ENCODE results near the gene UBE2L3.
A peak's percentile ranks its signal among the peaks of the same experiment; 100 is the strongest.
"Not testable (repeated sequence)": the region's sequence is repeated elsewhere in the genome, so short reads cannot be mapped to it uniquely, and the experiment has no call there.

UBE2L3 gene

DNA sequence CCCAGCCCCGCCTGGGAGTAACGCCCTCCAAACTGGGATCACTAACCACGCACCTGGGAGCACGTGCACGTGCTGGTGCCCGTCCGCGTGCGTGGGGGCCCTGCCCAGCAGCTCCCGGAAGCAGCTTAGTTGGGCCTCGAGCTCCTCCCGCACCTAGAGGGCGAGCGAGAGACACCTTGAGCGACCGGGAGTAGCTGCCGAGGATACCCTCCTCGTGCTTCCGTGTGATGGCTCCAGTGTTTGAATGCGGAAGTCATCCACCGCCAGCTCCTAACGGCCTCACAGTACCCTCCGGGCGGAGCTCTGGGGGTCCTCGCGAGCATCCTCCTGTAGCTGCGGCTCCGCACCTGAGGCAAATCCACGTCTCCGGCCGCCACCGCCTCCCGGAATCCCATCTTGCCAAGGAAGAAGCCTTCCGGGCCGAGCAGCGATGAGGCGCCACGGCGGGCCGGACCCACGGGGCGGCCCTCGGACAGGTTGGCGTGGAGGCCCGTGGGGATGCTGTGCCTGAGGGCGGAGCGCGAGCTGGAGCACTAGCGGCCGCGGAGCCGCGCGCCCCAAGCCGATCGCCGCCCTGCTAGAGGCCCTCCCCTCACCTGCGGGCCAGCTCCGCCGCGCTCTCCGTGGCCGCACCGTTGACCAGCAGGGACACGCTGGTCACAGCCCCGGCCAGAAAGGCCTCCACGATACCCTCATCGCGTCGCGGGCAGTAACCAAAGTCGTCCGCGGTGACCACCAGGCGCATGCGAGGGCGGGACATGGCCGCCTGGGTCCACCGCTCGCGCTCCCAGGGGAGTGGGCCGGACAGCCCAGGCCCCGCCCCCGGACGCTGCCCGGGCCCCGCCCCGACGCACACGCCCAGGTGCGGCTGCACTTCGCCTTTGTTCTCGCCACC, 62.0 kb downstream of the UBE2L3 start, which contains the start of gene YDJC:
YDJC (minus strand) TSS at position 768 of the 895 bp plus-strand sequence; CDS start at position 760, 8 bp downstream.
- peak; percentile 95 for DNase-seq

- DNase-seq = no peak
Observed at GRCh38 chr22:21631025-21631424, 63.5 kb downstream of the UBE2L3 start.

- peak; percentile 74 for DNase-seq
Observed at GRCh38 chr22:21632237-21632895, 64.9 kb downstream of the UBE2L3 start, which contains the start of gene CCDC116. TSS of gene CCDC116 (plus strand) at chr22:21632760. CDS start at chr22:21633182, 422 bp downstream.

DNA sequence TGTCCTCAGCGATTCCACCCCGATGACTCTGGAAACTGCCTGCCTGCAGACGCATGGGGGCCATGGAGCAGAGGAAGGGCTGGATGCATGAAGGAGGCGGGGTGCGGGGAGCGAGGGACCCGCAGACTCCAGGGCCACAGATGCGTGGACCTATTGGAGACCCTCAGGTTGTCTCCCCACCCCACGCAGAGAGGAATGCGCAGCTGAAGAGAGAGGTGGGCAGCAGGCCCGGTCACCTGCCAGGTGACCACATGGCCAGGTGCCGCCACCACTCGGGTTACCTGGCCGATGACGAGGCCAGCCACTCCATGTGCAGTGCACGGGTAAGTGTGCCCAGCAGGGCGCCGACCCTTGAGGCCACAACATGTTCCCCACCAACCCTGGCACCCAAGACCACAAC, 65.4 kb downstream of the UBE2L3 start:
- DNase-seq = no peak

DNA sequence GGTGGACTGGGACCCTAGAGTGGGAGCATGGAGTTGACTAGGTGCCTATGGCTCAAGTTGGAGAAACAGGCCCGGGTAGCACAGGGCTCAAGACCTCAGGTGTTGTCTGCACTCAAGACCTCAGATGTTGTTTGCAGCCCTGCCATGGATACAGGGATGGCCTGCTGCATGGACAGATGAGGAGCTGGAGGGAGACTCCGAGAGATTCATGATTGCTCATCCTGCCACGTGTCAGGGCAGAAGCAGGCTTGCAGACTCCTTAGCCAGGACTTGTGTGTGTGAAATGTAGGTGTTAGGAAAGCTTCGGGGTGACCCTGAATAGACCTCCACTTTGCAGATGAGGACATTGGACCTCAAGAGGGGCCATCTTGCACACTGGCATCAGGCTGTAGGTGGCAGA, 66.0 kb downstream of the UBE2L3 start:
- no peak for DNase-seq

DNA sequence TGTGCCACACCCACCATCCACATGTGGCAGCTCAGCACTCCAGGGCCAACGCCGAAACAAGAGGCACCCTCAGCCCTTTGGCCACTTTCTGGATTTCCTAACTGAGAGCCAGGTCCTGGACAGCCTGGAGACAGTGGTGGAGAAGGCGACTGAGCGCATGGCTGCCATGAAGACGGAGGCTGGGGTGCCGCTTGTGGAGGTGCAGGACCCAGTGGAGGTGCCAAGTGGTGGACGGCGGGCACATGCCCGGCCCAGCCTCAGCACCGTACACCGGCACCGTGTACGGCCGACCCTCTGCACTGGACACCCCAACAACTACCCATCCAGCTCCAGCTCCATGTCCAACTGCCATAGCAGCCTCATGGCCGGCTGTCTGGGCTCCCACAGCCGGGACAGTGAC, 66.6 kb downstream of the UBE2L3 start:
- no peak for DNase-seq

DNA sequence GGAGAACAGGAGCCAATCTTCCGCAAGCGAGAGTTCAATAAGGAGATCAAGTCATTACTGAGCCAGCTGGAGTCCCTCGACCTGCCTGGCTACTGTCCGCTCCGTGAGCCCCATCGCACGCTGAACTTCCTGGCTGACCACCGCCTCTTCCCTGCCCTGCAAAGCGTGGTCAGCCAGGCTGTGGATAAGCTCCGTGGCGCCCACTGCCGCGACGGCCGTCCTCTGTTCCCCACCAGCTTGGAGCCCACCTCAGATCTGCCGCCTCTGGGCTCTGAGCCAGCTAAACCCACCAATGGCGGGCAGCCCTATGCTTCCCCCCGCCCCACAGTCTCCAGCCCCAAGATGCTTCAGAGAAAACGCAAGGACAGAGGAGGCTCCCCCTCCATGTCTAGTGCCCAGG, 67.3 kb downstream of the UBE2L3 start:
- no peak for DNase-seq

DNA sequence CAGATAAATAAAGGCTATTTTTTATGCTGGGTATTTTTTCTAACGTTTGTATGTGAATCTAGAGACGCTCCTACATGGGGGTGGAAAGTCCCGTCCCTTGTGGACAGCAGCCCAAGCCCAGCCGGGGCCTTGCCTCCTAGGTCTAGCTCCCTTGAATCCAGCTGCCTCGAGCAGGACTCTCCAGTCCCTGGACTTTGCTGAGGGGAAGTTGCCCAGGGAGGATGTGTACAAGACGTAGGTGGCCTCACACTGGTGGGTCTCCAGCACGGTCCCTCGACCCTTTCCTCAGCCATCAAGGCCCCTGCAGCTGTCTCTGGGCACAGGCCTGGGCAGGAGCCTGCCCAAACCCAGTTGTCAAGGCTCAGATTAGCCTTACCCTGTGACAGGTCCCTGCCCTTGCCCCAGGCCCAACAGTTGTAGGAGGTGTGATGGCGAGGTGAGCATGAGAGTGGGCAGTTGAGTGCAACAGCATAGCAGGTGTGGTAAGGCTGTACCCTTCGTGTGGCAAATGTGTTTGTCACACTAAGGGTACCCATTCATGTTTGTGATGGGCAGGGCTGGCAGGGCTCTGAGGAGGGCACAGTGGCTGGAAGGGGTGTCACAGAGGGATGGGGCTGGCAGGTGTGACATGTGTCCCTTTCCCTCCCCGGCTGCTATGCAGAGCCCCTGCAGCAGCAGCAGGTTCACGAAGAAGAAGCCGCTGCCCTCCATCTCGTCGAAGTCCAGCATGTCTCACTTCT, 68.4 kb downstream of the UBE2L3 start:
- DNase-seq = no peak

DNA sequence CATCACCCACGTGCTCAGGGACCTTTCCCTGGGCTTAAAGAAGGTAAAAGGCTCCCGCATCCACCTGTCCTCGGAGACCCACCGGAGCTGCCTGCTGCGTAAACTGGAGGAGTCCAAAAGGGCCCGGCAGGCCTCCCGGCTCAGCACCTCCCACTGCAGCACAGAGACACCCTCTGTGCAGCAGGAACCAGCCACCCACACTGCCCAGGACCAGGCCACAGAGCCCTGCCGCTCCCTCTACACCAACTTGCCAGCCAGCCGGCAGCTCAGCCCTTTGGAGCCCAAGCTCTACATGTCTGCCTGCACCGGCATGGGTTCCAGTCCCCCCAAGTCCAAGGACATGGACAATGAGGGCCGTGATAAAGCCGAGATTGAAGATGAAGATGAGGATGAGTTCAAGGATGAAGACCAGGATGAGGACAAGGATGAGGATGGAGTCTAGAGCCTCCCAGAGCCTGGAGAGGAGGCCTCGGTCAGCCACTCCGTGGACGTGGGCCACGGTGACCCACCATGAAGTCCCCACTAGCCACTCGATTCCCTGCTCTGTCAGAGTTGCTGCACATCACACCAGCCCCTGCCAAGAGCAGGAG, 69.2 kb downstream of the UBE2L3 start:
- no peak for DNase-seq

GRCh38 chr22:21637450-21637849, 69.9 kb downstream of the UBE2L3 start:
- DNase-seq = not testable (repeated sequence)

GRCh38 chr22:21639359-21639758, 71.8 kb downstream of the UBE2L3 start:
- no peak for DNase-seq

DNA sequence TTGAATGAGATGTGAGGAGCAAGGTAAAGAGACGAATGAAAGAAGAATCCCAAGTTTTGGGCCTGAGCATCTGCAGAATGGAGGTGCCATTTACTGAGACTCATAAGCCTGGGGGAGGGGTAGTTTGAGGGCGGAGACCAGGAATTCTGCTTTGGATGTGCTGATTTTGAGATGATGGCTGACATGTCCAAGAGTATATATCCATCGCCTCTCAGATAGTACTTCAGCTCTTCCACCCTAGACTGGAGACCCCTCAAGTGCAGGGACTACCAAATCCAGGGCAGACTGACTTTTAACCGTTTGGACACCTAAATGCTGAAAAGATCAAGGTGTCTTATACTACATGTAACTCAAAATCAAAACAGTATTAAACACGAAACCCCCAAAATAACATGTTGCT, 73.3 kb downstream of the UBE2L3 start:
- DNase-seq = no peak

DNA sequence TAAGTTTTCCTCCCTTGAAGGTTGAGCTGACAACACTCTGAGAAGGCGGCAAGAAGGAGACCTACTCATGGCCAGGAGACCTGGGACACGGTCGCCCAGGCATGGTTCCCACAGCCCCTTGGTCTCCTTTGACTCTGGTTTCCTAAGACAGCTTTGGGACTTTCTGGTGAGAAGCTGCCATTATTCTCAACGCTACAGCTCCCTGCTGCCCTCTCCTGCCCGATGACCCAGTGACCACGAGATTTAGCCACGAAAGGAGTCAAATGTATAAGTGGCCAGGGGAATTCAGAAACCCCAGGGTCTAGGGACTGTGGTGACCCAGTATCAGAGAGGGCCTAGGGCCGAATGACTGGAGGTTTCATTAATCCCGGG, 73.9 kb downstream of the UBE2L3 start:
- peak; percentile 82 for DNase-seq

DNA sequence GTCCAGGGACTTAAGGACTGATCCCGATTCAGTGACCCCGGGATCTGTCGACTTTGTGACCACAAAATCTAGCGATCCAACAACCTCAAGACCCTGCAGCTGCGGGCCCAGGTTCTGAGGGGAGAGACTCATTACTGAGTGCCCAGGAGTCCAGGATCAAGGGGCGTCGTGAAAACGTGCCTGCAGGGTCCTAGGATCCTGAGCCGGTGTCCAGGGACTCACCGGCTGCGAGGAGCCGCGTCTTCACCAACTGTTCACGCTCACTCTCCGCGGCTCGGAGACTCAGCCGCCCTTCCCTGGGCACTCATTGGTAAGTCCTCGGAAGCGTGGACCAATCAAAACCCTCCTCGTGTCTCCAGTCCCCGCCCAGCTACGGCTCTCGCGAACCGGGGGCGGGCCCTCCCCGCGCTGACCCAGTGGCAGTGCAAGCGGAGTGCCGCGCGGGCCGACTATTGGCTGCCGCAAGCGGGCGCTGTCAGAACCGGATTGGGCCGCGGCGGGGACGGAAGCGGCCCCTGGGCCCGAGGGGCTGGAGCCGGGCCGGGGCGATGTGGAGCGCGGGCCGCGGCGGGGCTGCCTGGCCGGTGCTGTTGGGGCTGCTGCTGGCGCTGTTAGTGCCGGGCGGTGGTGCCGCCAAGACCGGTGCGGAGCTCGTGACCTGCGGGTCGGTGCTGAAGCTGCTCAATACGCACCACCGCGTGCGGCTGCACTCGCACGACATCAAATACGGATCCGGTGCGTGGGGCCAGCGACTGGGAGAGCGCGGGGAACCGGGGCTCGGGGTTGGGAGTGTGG, 74.5 kb downstream of the UBE2L3 start, which contains the start of gene SDF2L1:
SDF2L1 (plus strand) TSS at position 514 of the 795 bp plus-strand sequence; CDS start at position 549, 35 bp downstream.
- peak; percentile 99 for DNase-seq

- DNase-seq = peak; percentile 88
Observed at GRCh38 chr22:21642584-21643448, 75.3 kb downstream of the UBE2L3 start.

- no peak for DNase-seq
Observed at GRCh38 chr22:21643533-21644357, 76.2 kb downstream of the UBE2L3 start.

DNA sequence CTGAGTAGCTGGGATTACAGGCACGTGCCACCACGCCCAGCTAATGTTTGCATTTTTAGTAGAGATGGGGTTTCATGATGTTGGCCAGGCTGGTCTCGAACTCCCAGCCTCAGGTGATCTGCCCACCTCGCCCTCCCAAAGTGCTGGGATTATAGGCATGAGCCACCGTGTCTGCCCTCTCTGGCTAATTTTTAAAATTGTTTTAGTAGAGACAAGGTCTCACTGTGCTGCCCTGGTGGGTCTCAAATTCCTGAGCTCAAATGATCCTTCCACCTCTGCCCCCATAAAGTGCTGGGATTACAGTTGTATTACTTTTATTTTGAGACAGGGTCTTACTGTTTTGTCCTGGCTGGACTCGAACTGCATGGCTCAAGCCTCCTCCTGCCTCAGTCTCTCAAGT, 78.0 kb downstream of the UBE2L3 start:
- DNase-seq = not testable (repeated sequence)

DNA sequence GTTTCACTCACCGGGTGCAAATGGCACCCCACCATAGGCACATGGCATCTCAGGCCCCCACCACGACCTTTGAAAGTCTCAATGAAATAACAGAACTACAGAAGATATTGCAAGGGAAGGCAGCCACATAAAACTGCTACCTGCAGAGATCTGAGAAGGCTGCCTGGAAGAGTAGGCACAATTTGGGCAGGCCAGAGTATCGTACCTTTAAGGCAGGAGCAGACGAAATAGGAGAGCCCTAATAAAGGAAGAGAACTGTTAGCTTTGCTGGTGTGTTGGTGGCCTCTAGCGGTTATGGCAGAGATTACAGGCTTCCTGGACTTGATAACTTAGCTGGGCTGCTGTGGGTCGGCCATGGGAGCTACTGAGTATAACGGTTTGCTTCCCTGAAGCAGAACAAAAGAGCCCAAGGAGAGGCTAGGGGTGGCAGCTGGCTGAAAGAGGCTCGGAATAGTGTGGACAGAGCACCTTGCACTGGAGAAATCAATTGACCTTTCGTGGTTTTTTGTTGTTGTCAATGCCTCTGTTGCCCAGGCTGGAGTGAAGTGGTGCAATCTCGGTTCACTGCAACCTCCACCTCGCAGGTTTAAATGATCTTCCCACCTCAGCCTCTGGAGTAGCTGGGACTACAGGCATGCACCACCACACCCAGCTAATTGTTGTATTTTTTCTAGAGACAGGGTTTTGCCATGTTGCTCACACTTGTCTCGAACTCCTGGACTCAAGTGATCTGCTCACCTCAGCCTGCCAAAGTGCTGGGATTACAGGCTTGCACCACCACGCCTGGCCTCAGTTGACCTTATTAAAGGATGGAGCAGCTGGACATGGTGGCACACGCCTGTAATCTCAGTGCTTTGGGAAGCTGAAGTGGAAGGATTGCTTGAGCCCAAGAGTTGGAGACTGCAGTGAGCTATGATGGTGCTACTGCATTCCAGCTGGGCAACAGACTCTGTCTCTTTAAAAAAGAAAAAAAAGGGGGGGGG, 79.4 kb downstream of the UBE2L3 start:
- DNase-seq = peak; percentile 86

DNA sequence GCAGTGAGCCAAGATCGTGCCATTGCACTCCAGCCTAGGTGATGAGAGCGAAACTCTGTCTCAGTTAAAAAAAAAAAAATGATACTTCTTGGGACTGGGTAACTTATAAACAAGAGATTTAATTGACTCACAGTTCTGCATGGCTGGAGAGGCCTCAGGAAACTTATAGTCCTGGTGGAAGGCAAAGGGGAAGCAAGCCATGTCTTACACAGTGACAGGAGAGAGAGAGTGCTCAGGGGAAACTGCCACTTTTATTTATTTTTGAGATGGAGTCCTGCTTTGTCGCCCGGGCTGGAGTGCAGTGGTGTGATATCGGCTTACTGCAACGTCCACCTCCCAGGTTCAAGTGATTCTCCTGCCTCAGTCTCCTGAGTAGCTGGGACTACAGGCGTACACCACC, 82.8 kb downstream of the UBE2L3 start:
- DNase-seq = no peak

Measured in islet precursor cell (in vitro differentiated cells).